Epithelial cell of esophagus (primary cell): ENCODE results near the gene RAD9A.

ENCODE experiments used
- DNase-seq: peaks from one replicate; pipeline ENCODE4 v3.0.0; 2010; ENCODE audit warnings: low read depth
- H3K4me3 ChIP-seq: 2 replicates; pipeline ENCODE4 v1.5.1; 2011; ENCODE audit warnings: mild to moderate bottlenecking, low read length, control low read depth
- CTCF ChIP-seq: IDR thresholded peaks from 2 replicates; pipeline ENCODE4 v1.5.1; 2011; ENCODE audit warnings: low read depth, mild to moderate bottlenecking, low read length, control low read depth, inconsistent platforms; ENCODE audit not compliant: insufficient read depth; ENCODE audit errors: missing control alignments

RAD9A gene

GRCh38 chr11:67384851-67385366 is 6.9 kb upstream of the RAD9A start:
- TF ChIP-seq CTCF = no peak
- peak; percentile 74 for DNase-seq
- no peak overlapping the region for H3K4me3 ChIP-seq

DNA sequence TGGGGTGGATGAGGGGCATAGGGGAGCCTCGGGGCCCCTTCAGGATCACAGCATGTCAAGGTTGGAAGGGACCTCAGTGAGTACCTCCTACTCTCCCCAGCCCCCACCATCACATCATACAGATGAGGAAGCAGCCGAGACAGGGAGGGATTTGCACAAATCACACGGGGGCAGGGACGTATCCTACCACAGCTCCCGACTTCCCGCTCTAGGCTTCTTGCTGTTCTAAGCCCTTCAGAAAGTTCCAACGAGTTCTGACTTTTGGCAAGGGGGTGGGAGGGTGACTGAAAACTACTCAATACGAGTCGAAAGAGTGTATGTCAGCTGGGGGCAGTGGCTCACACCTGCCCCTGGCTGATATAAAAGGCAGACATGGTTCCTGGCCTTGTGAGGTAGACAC is 4.7 kb upstream of the RAD9A start:
- no peak for TF ChIP-seq CTCF

DNA sequence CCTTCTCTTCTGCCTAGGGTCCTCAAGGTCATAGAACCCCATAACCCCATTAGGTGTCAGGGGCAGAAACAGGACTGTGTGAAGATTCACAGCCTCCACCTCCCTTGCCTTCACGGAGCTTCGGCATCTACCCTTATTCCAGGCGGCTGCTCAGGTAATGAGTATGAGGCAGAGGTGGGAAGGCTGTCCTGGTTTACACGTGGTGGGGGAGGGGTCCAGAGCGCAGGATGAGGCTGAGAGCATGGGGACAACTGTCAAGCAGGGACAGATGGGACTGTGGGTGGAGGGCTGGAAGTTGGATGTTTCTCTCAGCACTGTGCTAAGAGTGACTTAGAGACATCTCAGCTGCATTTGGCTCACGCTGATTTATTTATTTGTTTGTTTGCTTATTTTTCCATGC is 4.3 kb upstream of the RAD9A start:
- DNase-seq = no peak
- no peak overlapping the region for H3K4me3 ChIP-seq
- no peak for TF ChIP-seq CTCF

More for the DNA sequence above, 4.7 kb upstream of the RAD9A start:
- H3K4me3 ChIP-seq = no peak overlapping the region
- no peak for DNase-seq

DNA sequence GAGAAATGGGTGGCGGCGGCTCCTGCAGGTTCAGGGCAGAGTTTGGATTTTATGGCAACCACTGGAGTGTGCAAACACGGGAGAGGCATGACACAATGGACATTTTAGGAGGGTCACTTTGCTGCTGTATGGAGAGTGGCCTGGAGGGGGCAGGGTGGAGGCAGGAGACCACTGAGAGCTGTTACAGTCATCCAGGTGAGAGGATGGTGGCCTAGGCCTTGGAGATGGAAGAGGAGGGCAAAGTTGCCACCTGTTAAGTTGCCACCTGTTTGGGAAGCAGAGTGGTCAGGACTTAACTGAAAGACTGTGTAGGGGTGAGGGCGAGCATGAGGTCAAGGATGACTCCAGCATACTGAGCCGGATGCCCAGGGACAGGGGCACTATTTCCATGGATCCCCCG is 2.3 kb upstream of the RAD9A start:
- no peak overlapping the region for H3K4me3 ChIP-seq
- TF ChIP-seq CTCF = peak; percentile 43
- DNase-seq = peak; percentile 36

- no peak for DNase-seq
- H3K4me3 ChIP-seq = peak overlapping the region; percentile 94
- no peak for TF ChIP-seq CTCF
Measured at GRCh38 chr11:67390947-67391303, 861 bp upstream of the RAD9A start.

DNA sequence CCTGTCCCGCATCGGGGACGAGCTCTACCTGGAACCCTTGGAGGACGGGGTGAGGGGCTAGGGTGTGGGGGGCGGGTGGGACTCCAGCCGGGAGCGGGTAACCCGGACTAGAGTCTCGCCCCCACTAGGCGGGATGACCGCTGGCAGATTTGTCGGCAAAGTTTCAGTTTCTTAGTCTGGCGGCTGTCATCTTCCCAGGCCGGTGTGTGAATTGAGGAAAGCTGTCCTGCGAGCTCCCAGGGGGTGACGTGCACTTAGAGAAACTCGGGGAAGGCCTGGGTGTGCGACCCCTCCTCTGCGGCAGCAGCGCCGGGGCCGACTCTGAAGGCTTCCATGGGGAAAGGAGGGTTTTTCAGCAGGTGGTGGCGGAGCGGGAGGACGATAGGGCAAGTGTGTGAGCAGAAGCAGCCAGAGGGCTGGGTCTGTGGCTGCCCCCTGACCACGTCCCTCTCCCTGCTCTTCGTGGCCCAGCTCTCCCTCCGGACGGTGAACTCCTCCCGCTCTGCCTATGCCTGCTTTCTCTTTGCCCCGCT is 463 bp downstream of the RAD9A start:
- TF ChIP-seq CTCF = no peak
- DNase-seq = no peak
- peak overlapping the region; percentile 94 for H3K4me3 ChIP-seq

DNA sequence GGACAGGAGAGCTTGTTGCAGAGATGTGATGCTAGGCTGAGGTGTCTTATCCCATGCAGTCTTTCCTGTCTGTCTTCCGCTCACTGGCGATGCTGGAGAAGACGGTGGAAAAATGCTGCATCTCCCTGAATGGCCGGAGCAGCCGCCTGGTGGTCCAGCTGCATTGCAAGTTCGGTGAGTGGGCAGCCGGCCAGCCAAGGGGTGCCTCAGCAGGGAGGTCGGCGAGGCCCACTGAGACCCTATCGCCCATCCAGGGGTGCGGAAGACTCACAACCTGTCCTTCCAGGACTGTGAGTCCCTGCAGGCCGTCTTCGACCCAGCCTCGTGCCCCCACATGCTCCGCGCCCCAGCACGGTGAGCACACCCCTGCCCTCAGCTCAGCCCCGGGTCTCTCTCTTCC is 1.7 kb downstream of the RAD9A start:
- TF ChIP-seq CTCF = no peak
- no peak for DNase-seq
- no peak overlapping the region for H3K4me3 ChIP-seq
